Stimulated activated CD4-positive, alpha-beta T cell treated with anti-CD3 and anti-CD28 coated beads, TNF-alpha, amount 100 ng/mL, for 48 hours (primary cell): ENCODE measurements around the gene FBXO33.

Source experiments
- DNase-seq, 3 donors: peaks; one replicate each; pipeline ENCODE4 v3.0.0-alpha.2; 2020; ENCODE audit warnings: low read depth in 3 of 3

FBXO33 gene, protein sequence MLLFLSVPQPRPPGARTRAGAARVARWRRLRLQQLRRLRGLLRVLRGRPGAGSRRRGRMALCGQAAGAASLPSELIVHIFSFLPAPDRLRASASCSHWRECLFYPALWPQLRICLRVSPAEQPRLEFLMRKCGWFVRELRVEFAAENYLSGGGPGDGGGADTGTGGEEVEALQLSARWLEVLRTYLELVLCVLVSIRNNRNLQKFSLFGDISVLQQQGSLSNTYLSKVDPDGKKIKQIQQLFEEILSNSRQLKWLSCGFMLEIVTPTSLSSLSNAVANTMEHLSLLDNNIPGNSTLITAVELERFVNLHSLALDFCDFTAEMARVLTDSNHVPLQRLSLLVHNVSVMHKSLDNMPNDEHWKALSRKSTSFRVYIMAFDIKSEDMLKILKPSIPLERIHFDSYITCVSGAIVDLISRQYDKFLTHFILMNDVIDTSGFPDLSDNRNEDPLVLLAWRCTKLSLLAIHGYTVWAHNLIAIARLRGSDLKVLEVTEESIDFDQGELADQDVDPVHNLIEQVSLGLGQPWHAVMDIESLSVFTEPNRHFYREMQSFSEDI

DNA sequence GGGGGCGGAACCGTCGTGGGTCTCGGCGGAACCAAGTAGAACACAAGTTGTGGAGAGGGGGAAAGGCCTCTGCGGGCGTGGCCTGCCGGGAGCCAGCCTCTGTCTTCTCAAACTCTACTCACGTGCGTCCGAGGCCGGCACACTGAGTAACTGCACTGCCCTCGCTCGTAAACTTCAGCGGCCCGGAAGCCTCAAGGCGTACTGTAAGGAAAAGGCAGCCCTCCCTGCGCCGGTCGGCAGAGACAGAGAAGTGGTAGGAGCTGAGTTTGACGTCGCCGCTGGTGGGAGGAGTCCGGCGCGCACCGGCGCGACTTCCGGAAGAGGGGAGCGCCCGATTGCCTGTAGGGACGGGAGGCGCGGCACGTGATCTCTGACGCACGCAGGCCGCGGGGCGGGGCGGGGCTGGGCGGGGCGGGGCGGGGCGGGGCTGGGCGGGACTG lies at the start of gene FBXO33:
FBXO33 (minus strand) TSS at position 255 of the 440 bp plus-strand sequence. CDS start 271 bp downstream, outside the sequence.
- peak; percentile 91 to 93 (median 92) for DNase-seq

DNA sequence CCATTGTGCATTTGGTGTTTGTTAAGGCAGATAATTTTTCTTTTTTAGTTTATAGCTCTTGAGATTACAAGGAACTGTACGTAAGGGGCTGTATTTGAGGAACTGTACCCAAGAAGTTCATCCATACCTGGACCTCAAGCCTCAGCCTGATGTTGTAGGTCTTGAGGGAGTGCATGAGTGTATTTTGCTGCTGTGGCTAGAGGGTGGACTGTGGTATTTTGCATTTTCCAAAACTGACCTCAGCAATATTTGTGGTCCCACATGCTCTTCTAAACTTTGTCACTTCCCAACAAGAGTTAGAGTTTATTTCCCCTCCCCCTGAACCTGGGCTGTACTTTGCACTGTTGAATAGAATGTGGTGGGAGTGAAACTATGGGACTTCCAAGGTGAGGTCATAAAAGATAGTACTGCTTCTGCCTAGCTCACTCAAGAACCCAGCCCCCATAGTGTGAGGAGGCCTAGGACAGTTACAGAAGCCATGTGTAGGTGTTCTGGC lies 42.2 kb upstream of the FBXO33 start:
- peak in 1 of 3 donors; percentile 9 for DNase-seq

DNA sequence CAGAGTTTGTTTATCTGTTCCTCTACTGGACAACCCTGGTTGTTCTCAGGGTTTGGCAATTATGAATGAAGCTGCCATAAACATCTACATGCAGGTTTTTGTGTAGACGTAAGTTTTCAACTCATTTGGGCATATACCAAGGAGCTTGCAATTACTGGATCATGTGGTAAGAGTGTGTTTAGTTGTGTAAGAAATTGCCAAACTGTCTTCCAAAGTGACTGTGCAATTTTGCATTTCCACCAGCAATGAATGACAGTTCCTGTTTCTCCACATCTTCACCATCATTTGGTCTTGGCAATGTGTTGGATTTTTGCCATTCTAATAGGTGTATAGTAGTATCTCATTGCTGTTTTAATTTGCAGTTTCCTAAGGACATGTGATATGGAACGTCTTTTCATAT lies 39.8 kb upstream of the FBXO33 start:
- no peak for DNase-seq

DNA sequence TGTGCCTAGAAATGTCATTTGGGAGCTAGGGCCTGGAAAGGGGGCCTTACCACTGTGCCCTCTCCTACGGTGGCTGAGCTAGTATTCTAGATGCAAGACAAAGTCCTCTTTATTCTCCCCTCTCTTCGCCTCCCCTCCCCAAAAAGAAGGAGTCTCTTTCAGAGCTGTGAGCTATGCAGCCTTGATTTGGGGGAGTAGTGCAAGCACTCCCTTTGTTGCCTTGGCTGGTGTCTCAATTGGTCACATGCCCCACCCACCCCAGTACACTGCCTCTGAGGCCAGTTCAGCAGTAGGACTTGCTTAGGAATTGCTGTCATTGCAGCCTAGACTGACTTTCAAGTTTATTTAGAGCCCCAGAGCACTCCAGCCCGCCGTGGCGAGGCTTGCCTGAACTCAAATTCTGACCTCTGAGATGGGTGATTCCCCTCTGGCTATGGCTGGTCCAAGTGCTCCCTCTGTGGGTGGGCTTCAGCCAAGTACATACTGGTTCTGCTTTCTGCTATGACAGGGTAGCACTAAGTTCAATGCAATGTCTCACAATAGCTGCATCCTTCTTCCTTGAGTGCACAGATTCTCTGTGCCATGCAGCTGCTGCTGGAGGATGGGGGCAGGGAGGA lies 37.0 kb upstream of the FBXO33 start:
- no peak for DNase-seq

DNA sequence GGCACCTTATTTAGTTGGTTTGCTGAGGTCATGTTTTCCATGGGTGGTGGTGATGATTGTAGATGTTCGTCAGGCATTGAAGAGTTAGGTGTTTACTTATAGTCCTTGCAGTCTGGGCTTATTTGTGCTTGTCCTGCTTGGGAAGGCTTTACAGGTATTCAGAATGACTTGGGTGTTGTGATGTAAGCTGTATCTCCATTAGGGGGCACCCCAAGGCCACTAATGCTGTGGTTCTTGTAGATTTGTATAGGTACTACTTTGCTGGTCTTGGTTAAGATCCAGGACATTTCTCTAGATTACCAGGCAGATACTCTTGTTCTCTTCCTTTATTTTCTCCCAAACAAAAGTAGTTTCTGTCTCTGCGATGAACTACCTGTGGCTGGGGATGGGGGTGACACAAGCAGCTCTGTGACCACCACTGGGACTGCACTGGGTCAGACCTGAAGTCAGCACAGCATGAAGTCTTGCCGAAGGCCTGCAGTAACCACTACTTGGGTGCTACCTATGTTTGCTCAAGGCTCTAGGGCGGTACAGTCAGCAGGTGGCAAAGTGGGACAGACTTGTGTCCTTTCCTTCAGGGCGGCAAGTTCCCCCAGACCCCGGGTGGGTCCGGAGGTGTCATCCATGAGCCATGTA lies 35.8 kb upstream of the FBXO33 start:
- DNase-seq = peak in 1 of 3 donors; percentile 6

DNA sequence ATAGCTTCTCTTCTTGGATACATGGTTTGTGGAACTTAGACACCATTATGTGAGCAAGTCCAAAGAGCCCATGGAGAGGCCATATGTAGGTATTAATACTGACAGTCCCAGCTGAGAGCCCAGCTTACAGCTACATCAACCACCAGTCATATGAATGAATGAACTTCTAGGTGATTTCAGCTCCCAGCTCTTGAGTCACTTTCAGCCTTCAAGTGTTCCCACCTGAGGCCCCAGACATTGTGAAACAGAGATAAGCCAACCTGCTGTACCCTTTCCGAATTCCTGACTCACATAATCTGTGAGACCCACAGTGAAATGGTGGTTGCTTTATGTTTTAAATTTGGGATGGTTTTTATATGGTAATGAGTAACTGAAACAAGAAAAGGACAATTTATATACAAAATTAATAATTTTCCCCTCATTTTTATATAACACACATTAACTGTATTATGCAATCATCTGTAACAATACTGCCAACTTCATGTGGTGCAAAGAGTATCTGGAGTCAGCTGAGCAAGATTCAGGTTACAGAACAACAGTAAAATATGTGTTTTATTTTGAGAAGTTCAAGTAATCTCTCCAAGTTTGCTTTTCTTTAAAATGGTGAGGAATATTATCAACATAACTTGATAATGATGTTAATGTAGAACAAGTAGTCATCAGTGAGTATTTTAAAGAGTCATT lies 27.7 kb upstream of the FBXO33 start:
- DNase-seq = no peak

DNA sequence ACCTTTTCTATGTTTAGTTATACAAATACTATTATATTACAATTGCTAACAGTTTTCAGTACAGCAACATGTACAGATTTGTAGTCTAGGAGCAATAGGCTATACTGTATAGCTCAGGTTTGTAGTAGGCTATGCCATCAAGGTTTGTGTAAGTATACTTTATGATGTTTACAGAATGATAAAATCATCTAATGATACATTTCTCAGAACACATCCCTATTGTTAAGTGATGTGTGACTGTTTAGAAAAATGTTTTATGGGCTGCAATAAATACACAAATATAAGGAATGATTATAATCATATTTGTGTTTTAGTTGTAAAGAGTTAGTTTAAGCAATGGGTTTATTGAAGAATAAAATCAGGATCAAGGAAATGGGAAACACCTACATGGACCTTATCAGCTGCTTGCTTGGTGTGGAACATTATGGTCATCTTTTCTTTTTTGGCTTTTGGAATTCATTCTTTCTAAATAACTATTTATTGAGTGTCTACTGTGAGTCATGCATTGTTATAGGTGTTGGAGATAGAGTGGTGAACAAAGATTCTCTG lies 24.5 kb upstream of the FBXO33 start:
- no peak for DNase-seq

DNA sequence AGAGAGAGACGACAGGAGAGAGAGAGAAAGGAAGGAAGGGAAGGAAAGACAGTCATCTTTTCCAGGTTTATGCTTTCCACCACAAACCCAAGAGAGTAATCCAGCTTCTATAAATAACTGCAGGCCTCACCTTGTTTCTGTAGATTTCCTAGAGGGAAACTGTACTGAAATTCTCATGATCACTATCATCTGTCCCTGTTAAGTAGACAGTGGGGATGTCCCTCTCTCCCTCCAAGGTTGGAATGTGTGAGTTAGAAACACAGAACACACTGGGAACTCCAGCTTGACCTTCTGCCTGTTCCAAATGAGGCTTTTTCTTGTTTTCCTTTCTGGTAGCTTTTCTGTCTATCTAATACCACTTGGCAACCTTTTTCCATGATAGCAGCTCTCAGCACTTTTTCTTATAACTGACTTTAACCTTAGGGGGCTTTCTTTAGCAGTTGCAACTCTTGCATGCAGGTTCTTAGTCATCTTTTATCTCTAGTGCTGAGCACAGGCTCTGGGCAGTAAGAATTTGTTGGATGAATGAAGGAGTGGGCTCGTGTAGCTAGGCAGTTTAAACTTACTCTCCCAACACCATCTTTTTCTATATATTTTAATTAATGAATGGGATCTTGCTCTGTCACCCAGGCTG lies 22.8 kb upstream of the FBXO33 start:
- DNase-seq = no peak

DNA sequence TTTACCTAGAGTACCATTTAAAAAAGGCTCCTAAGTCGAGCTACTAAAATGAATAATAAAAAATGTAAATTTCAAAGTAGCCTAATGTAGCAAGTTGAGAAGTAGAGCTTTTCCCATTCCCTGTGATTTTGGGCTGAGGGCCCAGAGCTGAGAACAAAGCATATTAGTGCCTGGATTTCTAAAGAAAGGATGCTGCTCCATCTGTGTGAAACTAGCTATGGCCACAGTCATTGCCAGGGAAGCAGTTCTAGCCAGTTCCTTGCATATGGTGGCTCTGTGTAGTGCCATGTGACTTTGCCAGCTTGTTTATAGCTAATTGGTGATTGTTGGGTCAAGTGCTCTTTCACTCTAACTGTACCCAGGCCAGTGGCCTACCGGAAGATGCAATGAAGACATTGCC lies 20.4 kb upstream of the FBXO33 start:
- DNase-seq = no peak

DNA sequence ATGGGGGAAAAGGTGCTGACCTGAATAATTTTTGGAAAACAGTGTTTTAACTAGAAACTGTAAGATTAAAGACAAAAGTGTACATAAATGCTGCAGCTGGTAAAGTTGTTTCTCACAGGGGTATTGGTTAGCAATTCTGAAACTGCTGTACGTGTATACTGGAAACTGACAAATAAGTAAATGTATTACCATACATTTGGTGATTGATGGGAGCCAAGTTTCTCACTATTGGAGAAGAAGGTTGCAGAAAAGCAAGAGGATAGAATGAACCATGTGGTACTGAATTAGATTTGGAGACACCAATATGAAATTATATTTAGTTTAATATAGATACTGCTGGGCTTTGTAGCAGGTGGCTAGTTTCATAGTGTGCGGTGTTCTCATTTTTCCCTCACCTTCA lies 19.6 kb upstream of the FBXO33 start:
- no peak for DNase-seq

DNA sequence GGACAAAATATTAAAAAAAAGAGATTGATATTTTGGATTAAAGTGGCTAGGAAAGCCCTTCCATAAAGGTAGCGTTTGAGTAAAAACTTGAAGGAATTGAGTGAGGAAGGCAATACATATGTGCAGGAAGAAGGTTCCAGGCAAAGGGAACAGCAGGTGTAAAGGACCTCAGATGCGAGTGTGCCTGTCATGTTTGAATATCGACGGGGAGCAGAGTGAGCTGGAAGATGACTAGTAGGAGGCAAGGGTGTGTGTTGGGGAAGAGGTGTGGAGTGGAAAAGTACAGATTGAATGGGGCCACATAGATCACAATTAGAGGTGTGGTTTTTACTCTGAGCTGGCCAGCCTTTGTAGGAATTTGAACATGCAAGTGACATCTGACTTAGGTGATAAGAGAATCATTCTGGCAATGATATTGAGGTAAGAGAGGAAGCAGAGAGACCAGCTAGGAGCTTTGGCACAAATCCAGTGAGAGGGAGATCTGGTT lies 15.0 kb upstream of the FBXO33 start:
- DNase-seq = no peak

DNA sequence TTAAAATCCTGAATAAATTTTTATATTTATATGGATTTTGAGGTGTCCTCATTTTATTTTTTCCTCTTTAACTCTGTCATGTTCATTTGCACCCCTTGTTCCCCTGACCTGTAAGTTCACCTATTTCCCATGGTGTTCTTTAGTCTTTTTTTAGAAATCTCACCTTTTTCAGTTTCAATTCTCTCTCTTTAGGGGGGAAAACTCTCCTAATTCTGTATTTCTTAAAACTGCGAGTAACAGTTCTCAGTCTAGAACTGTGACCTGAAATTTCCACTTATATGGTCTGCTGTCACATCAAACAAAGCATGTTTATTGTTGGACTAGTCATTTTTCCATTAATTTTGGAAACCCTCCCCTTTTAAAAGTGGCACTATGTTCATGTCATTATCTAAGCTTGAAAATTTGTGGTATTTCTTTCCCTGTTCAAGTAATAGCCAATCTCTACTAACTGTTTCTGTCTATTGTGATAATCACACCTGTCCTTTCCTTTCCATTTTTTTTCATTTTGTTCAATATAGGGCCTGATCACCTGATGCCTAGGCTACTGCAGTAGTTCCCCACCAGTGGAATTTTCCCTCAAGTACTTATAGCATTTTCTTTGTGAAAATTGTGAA lies 14.0 kb upstream of the FBXO33 start:
- no peak for DNase-seq

DNA sequence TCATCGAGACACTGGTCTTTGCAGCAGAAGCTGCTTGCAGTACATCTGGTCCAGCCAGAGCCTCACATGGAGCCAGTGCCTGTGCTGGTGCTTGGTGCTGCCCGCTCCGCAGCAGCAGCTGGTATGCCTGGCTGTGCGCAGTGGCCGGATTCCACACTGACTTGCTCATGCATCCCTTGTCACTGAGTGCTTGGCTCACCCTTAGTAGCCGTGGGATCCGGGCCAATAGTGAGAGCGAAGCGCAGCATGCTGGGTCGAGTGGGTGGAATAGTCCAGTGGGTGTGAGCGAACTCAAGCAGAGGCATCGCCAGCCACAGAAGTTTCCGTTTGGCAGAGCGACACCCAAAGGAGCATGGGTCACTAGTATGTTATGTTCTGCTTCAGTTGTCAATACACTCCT lies 10.1 kb upstream of the FBXO33 start:
- no peak for DNase-seq

DNA sequence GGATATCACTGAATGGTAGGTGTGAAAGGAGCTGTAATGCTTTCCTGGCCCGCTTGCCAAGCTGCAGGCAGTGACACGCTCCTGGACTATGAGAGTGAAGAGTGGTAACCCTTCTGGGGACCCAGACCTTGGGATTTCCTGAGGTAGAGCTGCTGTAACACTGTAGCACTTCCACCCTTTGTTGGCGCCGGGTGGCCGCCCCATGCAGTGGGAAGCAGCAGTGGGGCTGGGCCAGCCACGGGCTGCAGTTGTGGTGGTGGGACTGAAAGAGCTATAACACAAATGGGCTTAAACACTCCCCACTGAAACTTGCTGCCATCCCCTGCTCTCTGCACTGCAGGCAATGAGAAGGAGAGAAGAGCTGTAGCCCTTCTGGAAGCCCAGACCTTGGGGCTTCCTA lies 9.6 kb upstream of the FBXO33 start:
- no peak for DNase-seq

DNA sequence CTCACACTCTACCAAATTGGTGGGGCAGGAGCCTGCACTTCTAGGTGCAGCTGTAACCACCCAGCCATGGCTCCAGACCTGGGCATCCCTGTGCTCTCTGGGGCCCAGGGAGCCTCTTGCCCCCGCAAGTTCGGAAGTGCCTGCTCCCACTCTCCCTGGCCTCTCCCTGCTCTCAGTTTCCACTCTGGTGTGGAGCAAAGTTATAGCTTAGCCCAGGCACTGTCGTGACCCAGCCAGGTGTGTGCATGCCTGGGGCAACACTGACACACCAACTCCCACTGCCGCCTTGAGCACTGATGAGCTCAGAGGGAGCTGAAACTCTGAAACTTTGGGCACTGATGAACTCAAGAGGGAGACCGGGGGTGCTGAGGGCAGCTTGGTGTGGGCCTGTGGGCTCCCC lies 8.7 kb upstream of the FBXO33 start:
- DNase-seq = no peak

DNA sequence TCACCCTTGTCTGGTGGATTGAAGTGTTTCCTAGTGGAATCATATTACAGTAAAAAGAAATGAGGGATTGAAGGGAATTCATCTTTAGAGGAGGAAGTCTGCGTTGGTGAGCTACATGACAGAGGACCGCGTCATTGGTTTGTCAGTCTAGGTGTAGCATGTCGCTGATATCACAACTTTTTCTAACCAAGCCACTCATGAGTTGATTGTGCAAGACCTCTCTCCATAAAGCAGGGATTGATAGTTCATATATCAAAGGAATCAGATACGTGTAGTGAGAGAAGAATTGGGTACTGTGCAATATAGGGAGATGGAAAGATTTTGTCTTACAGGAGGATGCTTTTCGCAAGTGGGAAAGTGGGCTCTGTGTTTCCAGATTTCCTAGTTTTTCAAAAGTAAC lies 3.0 kb upstream of the FBXO33 start:
- DNase-seq = no peak

DNA sequence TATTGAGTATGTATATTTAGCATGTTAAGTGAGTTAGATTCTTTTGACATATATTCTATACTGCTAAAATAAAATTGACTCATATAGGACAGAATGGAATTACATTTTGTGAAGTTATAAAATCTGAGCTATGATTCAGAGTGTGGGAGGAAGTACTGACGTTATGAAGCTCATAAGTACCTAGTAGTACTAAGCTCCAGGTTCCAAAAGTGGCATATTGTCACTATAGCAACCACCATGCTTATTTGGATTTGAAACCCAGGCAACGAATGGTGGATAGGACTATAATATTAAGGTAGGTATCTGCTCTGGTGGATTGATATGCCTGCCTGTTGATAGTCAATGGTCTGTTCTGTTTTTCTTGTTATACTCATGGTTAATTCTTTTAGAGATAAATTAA lies 2.2 kb upstream of the FBXO33 start:
- no peak for DNase-seq

DNA sequence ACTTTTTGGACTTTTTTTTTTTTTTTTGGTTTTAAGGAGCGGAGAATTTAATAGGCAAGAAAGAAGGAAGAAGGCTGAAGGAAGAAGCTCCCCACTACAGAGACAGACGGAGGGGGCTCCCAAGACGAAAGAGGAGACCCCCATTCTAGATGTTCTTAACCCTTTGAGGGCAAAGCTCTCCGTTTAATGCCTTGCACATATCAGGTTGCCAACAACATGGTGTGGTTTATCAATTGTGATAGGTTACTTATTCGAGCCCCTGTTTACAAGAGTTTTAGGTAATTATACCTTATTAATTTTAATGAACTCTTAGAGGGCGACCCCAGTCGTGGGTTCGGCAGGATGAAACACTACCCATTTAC lies 1.2 kb upstream of the FBXO33 start:
- DNase-seq = no peak

DNA sequence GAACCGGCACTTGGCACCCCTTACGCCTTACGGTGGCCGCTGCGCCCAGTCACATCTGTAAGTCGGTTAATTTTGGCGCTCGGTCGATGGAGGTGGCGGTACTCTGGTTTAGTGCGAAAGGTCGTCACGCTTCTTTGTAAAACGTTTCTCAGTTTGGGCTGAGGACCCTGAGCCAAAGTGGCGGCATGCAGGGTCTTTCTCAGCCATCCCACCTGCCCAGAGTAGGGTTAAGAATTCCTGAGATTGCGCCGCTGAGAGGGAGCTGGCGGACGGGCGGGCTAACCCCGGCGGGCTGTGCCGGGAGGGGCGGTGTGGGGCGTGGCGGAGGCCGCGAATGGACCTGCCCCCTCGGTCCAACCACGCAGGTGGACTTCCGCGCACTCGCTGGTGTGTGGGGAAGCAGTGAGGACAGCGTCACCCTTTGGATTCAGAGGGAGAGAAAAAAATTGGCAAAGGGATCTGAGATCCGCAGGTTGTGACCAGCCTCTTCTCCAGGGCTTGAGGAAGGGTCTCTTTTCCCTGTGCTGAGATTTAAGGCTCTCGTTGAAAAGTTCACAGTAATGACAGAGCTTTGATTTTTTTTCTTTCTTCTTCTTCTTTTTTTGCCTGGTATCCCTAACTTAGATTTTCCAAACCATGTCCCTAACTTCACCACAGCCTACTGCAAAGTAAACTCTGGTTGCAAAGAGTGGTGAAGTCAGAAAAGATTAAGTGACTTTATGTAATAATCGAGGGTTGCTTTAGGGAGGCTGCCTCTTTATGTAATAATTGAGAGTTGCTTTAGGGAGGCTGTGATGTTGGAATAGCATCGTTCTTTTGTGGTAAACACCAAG lies 602 bp upstream of the FBXO33 start:
- DNase-seq = no peak
